Stimulated activated CD4-positive, alpha-beta T cell treated with anti-CD3 and anti-CD28 coated beads, Interleukin-15, amount 100 ng/mL, for 1 hour (primary cell): ENCODE results near the gene MSL1.

Experiments
- DNase-seq, 2 donors: peaks; one replicate each; pipeline ENCODE4 v3.0.0-alpha.2; 2020; ENCODE audit warnings: low read depth in 1 of 2, low spot score in 1 of 2

Gene MSL1

GRCh38 chr17:40103688-40104087 is 18.1 kb upstream of the MSL1 start:
- DNase-seq = no peak

GRCh38 chr17:40104594-40105486 is 16.9 kb upstream of the MSL1 start:
- no peak for DNase-seq

DNA sequence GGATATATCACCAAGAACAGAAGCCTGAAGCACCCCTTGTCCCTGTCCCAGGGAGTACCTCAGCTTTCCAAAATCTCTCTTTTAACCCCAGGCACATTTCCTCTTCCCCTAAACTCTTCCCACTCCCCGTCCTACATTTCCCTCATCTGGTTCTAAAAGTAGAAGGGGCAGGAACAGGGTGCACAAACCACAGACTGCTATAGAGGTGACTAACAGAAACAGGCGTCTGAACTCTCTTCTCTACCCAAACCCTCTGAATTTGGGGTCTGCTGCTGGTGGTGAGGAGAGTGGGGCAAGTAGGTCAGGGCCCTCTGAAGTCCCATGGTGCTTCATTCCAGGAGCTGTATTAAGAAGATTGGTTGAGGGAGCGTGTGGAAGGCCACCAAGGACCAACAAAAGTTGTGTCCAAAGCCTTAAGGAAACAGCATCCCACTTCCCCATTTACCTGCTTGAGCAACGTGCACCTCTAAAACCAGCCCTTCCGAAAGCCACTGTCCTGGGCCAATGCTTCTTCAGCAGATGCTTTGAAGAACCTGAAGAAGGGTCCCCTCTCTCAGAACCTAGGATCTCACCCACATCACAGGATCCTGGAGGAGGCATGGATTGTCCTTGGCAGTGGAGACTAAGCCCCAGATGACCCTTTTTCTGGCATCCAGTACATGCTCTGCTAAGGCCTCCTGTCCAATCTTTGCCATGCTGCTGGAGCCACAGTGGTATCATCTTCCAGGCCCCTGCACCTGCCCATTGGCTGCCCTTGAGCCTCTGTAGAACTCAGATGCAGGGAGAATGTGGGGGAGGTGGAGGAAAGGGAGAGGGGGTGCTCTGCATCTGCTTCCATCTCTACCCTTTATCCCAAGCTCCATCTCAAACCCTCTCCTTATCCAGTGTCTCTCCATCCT is 15.7 kb upstream of the MSL1 start:
- no peak for DNase-seq

DNA sequence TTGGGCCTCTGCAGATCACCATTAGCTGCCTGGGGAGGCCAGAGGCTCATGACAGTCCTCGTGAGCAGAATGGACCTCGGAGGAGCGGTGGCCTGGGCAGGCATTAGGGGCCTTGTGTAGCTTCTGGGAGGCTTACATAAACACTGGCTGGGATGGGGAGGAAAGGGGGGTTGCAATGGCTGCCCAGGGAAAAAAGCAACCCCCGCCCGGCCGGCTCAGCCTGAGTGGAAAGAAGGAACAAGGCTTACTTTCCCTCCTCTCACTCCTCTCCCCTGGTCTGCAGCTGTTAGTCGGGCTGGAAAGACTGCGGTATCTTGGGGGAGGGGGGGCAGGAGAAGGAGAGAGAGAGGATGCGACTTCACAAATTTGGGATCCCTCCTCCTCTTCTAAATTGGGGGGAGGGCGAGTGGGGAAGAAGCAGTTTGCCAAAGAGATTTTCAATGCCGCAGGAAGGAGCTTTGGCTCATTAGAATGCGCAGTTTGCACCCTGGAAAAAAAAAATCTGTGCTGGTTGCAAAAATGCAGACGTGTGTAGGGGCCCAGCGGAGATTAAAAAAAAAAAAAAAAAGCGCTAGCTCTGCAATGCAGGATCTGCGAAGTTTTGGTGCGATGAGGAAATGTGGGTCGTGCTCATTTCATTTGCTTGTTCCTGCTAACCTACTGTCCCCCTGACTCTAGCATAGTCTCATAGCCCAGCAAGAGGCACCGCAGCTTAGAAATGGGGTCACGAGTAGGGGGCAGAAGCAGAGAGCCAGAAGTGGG is 14.8 kb upstream of the MSL1 start:
- DNase-seq = no peak

DNA sequence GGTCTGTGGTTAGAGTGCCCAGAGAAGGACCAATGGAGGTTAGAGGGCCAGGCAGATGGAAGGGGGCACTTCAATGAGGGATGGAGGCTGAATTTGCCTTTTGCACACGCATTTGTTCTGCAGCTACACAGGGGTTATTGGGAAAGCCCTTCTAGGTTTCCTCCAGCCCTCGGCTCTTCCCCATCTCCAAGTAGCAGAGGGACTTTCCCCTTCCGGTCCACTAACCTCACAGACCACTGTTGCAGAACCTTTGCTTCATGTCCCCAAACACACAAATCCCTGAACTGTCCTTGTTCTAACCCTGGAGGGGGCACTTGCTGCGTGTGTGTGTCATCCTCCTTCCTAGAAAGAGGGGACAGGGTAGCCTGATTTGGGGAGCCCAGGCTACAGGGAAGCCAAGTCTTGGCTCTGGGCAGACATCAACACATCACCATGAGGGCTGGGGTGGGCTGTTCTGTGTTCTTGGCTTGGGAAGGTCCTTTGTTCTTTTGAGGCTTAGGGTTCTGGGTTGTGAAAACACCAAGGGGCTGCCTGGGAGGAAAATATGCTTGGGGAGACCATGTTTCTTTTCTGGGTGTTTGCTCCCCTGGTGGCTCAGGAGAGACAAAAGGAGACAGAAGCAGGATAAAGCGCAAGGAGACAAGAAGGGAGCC is 14.1 kb upstream of the MSL1 start:
- no peak for DNase-seq

DNA sequence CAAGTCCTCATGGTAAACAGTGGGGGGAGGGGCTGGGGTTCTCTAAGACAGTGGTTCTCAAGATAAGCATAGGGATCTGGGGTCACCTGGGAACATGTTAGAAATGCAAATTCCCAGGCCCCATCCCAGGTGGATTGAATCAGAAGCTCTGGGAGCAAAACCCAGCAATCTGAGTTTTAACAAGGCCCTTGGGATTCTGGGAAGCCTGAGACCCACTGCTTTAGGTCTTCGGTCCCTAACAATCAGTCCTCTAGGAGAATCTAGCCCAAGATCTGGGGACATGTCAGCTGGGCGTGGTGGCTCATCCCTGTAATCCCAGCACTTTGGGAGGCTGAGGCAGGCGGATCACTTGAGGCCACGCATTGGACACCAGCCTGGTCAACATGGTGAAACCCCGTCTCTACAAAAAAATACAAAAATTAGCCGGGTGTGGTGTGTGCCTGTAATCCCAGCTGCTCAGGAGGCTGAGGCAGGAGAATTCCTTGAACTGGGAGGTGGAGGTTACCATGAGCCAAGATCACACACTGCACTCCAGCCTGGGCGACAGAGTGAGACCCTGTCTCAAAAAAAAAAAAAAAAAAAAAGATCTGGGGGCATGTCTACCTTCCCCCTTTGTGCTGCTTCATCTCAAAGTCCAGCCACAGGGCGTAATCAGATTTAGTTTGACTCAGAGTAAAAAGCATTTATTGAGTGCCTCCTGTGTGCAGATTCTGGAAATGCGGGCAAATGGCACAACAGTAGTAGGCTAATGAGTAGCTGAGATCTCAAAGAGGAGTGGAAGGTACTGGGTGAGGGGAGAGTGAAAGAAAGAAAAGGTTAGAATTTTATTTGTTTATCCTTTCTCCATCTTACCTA is 12.6 kb upstream of the MSL1 start:
- DNase-seq = no peak

DNA sequence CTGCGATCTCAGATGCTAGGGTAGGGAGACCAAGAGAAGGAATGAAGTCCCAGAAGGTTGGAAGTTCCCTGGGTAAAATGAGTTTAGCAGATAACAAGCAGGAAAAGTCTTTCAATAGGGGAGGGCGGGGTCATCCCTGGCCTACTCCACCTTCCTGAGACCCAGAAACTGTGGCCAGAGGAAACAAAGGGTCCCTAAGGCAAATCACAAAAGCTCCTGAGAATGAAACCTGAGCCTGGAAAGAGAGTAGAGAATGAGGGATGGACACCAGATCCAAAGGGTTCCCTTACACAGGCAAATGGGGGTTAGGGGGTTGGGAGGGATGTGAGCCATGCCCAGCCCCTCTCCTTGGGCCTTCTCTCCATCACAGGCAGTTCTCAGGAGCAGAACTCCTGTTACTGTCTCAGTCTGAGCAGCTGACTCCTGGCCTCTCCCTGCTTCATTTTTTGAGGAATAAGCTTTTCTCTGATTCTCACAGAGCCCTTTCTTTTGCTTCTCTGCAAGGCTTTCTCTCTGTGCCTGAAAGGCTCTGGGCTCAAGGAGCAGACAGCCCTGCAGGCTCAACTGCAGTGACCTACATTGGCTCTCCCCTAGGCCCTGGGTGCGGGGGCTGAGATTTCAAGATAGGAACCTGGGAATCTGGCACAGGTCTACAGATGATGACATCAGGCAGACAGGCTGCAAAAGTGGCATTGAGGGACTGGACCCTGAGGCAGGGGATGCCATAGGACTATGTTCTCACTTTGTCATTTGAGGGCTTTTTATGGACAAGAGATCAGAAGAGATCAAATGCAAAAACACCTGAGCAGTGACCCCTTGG is 11.5 kb upstream of the MSL1 start:
- DNase-seq = no peak

- peak in 1 of 2 donors; percentile 43 for DNase-seq
Observed at GRCh38 chr17:40111221-40112128, 10.3 kb upstream of the MSL1 start.

- DNase-seq = no peak
Observed at GRCh38 chr17:40112191-40112711, 9.5 kb upstream of the MSL1 start.

- DNase-seq = no peak
Observed at GRCh38 chr17:40112718-40113109, 9.1 kb upstream of the MSL1 start.

DNA sequence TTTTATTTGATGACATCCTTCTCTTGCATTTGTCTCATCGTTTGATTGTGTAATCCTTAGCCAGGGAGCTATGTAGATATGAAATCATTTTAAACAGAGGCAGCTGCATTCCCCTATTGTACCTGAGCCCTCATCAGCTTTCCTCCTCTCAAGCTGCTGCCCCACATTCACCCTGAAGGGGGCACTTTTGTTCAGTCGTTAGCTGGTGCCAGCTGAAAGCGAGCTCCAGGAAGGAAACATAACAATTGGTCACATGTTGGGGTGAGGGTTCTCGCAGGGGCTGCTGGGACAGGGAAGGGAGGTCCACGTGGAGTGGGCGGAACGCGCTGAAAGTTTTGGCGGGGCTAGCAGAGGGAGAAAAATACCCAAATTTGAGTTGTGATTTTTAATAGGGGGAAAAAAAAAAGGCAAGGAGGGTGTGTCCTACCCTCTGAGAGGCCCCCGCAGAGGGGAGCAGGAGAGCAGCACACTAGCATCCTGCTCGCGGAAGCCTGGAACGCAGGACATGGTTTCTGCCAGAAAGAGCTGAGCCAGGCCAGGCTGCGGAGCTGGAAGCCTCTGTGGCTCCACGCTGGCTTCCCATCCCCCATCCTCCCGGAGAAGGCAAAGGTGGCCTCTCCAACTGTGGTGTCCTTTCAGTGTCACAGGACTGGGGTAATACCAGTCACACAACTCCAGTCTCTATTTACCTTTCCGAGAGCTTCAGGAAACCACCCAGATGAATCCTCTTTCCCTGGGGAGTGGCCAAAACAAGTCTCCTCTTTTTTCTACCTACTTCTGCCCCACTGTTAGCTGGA is 8.5 kb upstream of the MSL1 start:
- DNase-seq = peak; percentile 82 to 83

DNA sequence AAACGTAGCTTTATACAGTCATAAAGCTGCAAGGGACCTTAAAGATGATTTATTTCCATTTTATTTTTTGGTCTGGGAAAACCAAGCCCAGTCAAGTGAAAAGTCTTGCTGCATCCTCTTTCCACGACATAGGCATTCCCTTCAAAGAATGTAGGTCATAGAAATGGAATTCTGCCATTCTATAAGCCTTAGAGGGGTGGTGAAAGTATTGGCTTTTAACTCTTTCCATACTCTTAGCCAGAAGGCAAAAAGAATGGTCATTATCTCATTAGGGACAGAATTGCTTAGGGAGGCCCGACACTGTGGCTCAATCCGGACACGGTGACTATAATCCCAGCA is 7.9 kb upstream of the MSL1 start:
- no peak for DNase-seq

GRCh38 chr17:40115101-40115436 is 6.7 kb upstream of the MSL1 start:
- no peak for DNase-seq

DNA sequence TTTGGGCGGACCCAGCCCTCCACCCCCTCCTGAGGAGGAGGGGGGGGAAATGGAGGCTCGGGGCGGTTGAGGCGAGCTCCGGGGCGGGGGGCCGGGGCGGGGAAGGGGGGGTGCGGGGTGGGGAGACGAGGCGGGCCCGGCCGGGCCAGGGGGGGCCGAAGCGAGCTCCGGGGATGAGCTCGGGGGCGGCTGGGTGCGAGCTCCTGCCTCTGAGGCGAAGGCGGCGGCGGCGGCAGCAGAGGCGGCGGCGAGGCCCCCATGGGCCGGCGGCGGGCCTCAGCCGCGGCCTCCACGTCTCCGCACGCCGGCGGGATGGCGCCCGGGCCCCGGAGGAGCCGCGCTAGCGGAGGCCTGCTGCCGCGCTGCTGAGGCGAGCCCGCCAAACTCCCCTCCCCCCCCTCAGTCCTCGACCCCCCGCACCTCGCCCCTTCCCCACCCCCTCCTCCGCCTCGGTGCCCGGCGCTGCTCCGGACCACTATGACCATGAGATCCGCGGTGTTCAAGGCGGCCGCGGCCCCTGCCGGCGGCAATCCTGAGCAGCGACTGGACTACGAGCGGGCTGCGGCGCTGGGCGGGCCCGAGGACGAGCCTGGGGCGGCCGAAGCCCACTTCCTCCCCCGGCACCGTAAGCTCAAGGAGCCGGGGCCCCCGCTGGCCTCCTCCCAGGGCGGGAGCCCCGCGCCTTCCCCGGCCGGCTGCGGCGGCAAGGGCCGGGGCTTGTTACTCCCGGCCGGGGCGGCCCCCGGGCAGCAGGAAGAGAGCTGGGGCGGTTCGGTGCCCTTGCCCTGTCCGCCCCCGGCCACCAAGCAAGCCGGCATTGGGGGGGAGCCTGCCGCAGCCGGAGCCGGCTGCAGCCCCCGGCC is 596 bp downstream of the MSL1 start:
- peak in 1 of 2 donors; percentile 42 for DNase-seq

DNA sequence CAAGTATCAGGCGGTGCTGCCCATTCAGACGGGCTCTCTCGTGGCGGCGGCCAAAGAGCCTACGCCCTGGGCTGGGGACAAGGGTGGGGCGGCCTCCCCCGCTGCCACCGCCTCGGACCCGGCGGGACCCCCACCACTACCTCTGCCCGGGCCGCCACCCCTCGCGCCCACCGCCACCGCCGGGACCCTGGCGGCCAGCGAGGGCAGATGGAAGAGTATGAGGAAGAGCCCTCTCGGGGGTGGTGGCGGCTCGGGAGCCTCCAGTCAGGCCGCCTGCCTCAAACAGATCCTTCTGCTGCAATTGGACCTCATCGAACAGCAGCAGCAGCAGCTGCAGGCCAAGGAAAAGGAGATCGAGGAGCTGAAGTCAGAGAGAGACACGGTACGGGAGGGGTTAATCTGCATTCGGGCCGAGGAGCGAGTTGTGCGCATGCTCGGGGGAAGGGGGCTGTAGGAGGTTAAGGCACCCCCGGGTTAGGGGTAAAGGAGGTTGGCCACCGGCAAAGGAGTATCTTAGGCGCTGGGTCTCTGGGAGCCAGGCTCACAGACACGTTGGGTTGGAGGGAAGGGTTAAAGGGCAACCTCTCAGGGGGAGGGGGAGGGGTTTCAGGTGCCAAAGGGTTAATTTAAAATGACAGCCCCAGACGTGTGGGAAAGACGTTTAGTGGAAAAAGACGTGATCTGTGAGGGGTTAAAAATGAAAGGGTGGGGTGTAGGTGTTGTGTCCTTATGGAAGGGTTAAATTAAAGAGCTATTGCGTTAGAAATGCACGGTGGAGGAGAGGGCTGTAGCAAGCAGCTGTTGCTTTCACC is 1.4 kb downstream of the MSL1 start:
- DNase-seq = peak in 1 of 2 donors; percentile 48

- no peak for DNase-seq
Observed at GRCh38 chr17:40123811-40124114, 2.0 kb downstream of the MSL1 start.
